EH (cell line): Measurements from ENCODE around the gene DNAH11.
A peak's percentile ranks its signal among the peaks of the same experiment; 100 is the strongest.
"Not testable (repeated sequence)": the region's sequence is repeated elsewhere in the genome, so short reads cannot be mapped to it uniquely, and the experiment has no call there.

Experiments used
- DNase-seq: peaks from one replicate; pipeline ENCODE4 v3.0.0-alpha.2; 2015; ENCODE audit warnings: low read depth

DNAH11 gene

DNA sequence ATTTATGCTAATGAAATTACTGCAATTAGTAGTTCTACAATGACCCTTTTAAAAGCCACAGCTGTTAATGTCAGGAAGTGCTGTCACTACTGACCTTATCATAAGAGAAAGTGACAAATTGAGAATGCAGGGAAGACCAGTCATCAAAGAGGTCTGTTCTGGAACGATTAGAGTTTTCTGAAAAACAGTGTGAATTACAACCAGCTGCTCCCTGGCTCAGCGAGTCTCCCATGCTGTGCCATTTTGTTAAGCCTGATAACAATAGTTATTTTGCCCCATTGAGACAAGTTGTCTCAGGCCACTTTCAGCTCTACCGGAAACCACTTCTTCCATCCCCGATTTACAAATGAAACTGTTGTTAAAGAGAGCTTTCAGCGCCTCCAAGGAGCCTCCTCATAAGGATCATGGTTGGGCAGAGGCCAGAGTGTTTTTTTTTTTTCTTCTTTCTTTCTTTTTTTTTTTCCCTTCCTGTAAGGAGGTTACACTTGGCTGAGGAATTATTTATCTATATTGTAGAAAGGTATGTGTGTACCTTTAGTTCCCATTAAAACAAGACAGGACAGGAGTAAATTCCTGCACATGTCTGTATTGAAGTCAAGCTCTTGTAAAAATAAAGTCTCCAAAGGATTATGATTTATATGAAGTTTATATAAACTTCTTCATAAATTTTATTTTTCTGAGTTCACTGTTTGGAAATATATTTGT lies 229.2 kb downstream of the DNAH11 start:
- peak; percentile 13 for DNase-seq

DNA sequence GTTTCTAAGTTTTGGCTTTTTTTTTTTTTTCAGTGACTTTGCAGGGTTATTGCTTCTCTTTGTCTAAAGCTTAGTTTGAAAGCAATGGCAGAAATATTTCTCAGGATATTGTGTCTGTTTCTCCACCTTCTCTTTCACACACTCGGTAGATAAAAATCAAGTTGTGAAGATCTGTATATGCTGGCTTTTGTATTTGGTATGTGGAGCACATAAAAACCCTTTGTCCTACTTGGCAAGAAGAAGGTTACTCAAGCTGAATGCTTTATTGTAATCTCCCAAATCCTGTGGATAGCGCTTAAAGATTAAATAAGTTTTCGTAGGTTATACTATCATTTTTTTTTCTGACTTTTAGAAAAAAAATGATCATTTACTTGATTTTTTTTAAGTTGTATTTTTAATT lies 230.5 kb downstream of the DNAH11 start:
- no peak for DNase-seq

DNA sequence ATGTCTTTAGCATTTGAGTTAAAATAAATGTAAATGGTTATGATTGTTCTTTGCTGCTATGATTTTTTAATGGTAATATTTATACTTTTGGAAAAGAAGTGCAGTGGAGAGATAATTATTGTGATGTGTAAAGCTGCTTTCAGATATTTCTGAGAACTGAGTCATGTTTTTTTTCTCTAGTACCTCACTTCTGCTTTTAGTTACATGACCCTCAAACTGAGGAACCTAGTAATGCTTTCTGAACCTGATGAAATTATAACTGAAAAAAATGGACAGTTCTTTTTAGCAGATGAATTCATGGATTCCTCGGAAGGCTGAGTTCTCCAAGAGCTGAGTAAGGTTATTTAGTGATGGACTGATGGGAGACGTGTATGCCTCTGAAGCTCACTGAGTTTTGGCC lies 235.1 kb downstream of the DNAH11 start:
- no peak for DNase-seq

DNA sequence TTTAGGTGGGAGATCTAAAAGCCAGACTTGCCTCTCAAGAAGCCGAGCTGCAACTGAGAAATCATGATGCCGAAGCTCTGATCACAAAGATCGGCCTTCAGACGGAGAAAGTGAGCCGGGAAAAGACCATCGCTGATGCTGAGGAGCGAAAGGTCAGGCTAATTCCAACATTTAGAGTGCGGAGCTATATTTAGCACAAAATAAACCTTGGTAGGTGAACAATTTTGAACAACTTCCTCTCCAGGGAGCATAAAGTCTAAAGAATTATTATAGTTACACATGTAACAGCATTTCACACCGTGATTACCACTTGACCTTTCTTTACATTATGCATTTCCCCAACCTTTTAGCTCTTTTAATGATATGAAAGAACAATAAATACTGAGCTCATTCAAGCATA lies 236.1 kb downstream of the DNAH11 start:
- no peak for DNase-seq

DNA sequence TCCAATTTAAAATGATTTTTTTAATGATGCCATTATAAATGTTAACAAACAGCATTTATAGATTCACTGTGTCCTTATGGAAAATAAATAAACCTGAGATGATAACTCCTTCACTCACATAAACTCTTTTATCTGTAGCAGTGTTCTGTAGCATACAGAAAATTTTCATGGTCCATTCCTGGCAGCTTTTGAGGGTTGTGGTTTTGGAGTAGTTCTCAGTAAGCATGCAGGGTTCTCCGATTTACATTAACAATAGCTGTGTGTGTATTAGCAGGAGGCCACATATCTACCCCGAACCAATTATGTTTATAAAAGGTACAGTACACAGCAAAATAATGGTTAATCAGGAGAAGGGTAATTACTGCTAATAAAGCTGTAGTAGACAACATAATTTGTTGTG lies 240.2 kb downstream of the DNAH11 start:
- DNase-seq = no peak

DNA sequence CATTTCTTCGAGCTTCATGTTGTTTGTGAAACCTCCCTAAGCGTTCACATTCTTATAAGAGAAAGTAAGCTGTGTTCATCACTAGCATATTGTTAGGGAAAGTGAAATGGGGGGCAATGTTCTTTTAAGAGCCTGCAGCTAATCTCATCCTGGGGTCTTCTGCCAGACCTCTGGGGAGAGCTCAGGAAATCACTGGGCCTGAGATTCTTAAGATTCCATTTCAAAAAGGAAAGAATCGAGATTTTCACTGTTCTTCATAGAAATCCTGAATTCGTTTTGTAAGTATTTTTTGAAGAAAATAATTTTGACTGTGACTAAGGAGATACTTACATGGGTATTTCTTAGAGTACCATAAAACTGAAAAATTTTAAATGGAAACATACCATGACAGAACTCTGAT lies 242.2 kb downstream of the DNAH11 start:
- DNase-seq = no peak

DNA sequence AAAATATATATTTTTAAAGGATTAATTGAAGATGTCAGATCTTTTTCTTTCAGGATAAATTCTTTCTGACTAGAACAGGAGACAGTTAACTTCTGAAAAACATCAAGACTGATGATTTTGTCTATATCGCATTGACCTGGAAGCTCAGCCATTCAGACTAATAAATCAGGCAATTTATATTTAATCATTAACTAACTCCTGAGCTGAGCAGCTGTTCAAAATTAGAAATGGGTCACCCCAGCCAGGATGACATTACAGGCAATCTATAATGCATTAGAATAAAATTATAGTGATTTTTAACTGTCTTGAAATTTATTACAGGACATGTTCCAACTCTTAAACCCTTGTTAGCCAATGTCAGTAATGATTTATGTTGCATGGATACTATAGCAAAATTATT lies 263.0 kb downstream of the DNAH11 start:
- no peak for DNase-seq

DNA sequence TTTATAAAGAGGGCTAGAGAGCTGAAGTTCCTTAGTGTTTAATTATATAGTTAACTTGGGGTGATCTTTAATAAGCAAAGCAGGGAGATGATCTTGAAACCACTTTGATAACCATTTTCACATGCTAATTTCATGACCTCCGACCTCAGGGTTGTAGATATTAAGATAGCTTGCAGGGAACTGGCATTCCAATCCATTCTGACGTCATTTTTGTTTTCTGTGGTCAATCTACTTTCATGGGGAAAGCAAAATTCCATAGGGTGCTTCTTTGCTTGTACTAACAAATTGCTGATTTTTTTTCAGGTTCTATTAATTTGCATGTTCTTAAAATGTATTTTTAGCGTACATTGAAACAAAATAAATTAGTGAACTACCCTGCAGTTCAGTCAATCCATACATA lies 263.5 kb downstream of the DNAH11 start:
- DNase-seq = peak; percentile 15

DNA sequence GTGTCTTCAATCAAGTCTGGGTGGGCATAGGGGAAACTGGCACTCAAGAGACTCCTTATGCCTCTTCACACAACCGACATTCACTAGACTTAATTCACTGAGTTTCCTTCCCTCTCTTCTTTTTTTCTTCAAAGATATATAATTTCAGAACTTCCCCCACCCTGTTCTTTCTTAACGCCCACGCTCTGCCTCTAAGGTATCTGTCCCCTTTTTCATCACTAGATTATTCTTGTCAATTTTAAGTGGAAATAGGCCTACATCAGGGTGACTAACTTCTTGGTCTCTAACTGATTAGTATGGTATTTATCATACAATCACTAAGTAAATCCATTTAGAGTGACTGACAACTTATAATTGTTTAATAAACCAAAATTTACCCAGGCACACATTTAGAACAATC lies 276.2 kb downstream of the DNAH11 start:
- DNase-seq = no peak

DNA sequence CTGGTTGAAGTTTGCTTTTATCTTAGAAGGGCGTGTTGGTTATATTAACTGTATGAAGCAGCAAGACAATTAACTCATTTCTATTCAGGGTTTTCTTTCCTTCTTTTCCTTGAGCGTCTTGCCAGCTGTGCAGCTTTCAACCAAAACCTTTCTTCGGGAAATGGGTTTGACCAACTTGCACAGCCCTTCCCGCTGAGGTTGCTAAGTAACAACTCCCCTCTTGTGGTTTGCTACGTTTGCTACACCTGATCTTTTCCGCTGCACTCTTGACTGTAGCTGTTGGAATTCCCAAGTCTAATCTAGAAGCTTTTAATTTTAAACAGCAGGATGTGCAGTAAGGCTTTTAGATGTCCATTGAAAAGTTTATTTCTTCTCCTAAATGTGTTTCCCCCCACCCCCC lies 286.0 kb downstream of the DNAH11 start:
- no peak for DNase-seq

DNA sequence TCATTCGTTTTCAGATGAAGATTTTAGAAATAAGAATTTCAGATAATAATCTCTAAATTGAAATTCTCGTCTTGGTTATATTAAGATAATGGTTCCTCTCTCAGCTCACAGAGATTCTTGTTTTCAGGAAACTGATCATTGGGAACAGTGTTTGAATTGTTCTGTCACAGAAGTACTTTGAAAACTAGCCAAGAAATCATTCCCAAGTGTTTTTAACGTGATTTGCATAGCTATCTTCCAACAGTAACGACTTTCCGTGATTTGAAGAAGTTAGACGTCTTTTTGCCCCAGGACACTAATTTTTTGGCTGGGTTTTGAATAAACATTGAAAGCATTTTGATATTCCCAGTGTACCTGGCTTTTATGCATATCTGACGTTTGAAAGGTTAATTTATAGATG lies 286.9 kb downstream of the DNAH11 start:
- no peak for DNase-seq

DNA sequence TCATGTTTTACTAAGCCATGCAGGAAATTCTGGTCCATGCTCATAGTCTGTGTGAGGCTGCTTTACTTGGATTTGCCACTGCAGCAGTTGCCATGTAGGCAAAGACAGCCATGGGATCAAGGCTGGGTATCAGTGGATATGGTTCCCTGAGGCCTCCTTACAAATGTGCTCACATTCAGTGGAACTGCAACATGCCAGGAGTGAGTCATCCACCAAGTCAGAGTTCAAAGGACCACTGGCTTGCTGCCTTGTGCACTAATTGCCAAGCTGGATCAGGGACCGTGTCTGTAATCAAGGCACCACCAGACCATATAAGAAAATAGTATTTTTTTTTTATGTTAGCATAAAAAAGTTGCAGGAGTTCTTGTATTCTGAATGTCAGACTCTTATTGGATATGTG lies 301.9 kb downstream of the DNAH11 start:
- DNase-seq = peak; percentile 18

DNA sequence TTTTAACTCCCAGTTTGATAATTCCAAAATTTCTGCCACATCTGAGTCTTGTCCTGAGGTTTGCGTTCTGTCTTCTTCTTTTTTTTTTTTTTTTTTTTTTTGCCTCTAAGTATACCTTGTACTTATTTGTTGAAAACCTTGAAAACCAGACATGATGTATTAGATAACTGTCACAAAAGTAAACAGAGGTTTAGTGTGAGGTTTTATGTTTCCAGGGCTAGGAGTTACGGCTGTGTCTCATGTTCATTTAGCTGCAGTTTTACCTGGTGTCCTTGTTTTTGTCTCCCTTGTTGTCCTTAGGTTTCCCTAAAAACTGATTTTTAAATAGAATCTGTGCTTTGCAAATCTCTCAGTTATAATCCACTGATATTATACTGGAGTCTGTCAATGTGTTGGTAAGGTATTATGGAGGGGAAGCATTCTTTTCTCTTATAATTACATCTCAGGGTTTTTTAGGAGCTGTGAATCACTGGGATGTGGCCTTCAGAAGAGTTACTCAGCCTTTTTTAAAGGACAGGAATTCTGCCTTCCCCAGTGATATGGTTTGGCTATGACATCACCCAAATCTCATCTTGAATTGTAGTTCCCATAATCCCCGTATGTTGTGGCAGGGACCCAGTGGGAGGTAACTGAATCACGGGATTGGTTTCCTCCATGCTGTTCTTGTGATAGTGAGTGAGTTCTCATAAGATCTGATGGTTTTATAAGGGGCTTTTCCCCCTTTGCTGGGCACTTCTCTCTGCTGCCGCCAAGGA lies 307.9 kb downstream of the DNAH11 start:
- peak; percentile 81 for DNase-seq

DNA sequence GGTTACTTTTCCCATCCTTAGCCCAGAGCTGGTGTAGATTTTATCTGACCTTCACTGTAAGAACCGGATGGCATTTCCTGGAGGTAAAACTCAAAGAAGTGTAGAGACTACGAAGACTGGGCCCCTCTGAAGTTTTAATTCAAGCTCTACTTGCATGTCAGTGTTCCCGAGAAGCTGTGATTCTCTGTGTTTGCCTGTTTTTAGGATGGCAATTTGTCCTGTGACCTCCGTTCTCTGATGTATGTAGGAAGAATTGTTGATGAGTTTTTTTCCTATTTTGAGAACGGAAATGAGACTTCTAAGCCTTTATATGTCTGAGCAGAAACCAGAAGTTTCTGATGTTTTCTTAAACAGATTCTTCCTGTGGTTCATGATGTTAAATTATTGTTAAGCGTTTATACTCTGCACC lies 308.7 kb downstream of the DNAH11 start:
- DNase-seq = peak; percentile 29

DNA sequence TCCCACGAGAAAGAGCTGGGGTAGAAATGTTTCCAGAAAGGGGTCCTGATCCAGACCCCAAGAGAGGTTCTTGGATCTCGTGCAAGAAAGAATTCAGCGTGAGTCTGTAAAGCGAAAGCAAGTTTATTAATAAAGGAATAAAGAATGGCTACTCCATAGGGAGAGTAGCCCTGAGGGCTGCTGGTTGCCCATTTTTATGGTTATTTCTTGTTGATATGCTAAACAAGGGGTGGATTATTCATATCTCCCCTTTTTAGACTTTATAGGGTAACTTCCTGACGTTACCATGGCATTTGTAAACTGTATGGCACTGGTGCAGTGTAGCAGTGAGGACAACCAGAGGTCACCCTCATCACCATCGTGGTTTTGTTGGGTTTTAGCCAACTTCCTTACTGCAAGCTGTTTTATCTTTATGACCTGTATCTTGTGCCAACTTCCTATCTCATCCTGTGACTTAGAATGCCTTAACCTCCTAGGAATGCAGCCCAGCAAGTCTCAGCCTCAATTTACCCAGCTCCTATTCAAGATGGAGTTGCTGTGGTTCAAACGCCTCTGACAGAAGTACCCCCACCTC lies 322.9 kb downstream of the DNAH11 start:
- DNase-seq = peak; percentile 45

DNA sequence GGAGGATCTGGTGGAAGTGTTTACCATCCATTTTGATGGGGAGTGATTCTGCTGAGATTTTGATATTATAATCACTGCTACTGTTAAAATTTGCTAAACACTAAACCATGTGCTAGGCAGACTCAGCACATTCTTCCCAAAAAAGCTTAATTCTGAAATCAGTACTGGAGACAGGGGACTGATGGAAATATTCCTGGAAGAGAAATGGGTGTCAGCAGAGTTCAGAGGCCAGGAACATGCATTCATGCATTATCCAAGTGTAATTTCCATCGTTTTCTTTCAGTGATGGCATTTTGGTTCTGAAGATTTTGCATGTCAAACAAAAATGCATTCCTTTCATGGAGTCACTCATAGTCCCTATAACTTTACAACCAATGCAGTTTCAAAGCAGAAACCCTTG lies 323.9 kb downstream of the DNAH11 start:
- no peak for DNase-seq

DNA sequence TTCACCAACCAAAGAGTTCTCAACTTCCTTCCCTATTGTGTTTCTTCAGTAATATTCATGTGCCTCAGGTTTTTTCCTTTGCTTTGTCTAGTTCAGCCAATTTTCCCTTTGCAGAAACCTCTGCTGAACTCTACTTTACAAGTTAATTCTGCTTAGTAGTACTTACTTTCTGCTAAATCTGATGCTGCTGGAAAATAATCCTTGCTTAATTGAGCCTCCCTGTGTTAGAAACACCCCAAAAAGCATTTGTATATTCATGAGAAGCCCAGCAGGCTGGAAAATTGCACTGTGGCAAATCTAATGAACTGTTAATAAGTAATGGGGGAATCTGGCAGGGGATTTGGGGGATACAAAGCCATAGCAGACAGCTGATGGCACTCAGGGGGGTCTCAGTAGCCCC lies 324.4 kb downstream of the DNAH11 start:
- DNase-seq = no peak

DNA sequence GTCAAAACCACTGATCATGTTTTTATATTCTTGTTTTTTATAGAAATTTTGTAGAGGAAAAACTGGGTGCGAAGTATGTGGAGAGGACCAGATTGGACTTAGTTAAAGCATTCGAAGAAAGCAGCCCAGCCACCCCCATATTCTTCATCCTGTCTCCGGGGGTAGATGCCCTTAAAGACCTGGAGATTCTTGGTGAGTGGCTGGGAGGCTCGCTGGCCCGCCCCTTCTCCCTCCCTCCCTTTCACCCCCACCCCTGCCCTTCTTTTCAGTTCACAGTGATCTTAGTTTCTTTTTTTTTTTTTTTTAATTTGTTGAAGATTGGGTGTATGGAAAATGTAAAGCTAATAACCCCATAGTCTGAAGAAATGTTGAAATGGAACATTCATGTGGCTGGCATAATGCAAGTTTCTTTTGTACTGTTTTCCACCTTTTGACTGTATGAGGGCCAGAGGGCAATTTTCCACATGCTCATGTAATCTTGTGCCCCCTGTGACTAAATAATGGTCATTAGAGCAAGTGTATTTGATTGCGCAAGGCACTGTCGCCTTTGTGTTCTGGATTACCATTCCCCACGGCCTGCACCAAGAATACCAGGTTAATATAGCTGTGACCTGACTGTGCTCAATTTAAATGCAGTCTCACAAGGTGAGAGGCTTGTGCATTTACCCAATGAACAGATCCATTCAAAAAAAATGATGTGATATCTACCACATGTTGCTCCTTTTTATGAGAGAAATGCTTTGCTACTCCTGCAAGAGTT lies 325.2 kb downstream of the DNAH11 start:
- DNase-seq = no peak

DNA sequence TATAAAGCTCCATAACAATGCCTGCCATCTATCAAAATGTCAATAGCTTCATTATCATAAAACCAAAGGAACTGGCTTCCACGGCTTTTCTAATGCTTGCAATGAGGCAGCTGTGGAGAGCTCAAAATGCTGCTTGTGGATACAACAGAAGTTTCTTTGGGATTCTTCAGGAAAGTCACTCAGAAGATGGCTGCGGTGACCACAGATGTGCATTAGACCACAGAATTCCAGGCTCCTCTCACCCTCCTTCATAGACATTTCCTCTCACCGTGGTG lies 325.7 kb downstream of the DNAH11 start:
- DNase-seq = no peak

DNA sequence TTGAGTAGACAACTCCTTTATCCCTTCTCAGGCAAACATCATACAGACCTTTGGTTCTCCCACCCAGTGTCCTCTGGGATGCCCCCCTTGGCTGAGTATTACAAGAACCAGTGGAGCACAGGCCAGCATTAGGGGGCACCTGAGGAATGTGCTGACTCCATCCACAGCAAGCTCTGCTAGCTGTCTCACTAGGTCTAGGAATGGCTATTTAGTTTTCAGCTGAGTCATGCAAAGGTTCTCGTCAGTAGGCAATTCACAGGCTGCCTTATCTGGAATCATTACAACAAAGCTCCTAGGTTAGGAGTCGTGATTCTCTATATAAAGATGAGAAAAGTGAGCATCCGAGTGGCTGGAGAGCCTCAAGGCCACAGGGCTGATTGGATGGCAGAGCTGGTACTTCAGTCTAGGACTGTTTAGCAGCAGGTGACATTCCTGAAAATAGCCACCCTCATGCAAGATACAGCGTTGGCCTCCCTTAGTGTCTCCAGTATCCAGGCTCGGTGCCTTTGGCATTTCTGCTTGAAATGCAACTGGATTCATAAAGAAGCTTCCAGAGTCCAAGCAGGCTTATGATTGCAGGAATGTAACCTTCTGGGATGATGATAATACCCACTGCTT lies 327.1 kb downstream of the DNAH11 start:
- peak; percentile 54 for DNase-seq

DNA sequence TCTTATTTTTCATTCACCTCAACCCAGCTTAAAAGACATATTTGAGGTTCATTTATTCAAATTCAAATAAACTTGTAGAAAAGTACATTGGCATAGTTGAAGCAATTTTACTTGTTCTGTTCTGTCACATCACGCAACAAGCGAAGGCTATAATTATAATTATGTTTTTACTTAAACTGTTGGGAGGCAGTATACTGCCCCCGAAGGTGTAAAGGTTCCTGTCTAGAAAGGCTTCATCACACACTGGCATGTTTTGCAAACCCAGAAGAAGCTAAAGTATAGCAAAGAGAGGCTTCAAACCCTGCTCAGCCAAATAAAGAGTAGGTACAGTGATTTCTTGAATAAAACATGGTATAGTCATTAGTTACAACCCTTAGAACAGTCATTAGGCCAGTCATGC lies 340.2 kb downstream of the DNAH11 start:
- DNase-seq = no peak

DNA sequence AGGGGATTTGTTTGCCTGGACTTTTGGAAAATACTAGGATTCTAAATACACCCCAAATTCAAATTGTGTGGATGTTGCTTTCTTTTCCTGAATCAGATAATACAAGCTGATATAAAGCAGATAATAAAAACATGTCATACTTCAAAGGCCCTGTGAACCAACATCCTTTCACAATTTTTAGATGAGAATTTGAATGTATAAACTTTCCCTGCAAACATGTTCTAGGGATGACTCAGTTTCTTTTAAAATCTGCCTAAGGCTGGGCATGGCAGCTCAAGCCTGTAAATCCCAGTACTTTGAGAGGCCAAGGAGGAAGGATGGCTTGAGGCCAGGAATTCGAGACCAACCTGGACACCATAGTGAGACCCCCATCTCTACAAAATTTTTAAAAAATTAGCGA lies 340.7 kb downstream of the DNAH11 start:
- DNase-seq = not testable (repeated sequence)

DNA sequence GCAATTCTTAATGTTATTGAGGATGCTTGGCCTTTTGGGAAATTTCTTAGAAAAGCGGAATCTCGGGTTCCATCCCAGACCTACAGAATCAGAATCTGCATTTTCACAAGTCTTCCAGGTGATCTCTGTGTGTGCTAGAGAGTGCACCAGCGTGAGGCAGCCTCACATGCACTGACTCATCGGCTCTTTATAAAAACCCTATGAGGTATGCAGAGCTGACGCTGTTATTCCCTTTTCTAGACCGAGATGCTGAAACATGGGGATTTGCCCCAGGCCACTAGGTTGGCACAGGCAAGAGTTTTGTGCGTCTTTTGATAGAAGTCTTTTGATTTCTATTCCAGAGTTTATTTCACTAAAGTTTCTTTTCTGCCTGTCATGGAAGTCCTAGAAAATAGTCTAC lies 341.7 kb downstream of the DNAH11 start:
- DNase-seq = no peak
